Loucy (cell line): Measurements from ENCODE around the gene SLC9A5.

ENCODE experiments used
- H2AFZ ChIP-seq: fragments of 200-600 bp; sonication (generic); 2 replicates; pipeline ENCODE4 v1.6.0; 2016; ENCODE audit warnings: antibody characterized with exemption, mild to moderate bottlenecking, low read length, moderate library complexity
- H3F3A ChIP-seq: fragments of 200-600 bp; 2 replicates; pipeline ENCODE4 v1.6.0; 2016; ENCODE audit warnings: antibody characterized with exemption, low read depth, mild to moderate bottlenecking
- H3K27me3 ChIP-seq: fragments of 200-600 bp; sonication (generic); 2 replicates; pipeline ENCODE4 v1.6.1; 2014; ENCODE audit warnings: low read length, mild to moderate bottlenecking; ENCODE audit not compliant: insufficient read depth, poor library complexity, severe bottlenecking
- H3K36me3 ChIP-seq: fragments of 200-600 bp; sonication (generic); 2 replicates; pipeline ENCODE4 v1.6.1; 2016; ENCODE audit warnings: low read length; ENCODE audit not compliant: insufficient read depth
- H3K4me1 ChIP-seq: fragments of 200-600 bp; sonication (generic); 2 replicates; pipeline ENCODE4 v1.5.1; 2014; ENCODE audit warnings: low read length, mild to moderate bottlenecking; ENCODE audit not compliant: insufficient read depth, poor library complexity, severe bottlenecking
- H3K4me2 ChIP-seq: fragments of 200-600 bp; sonication (generic); 2 replicates; pipeline ENCODE4 v1.6.0; 2014; ENCODE audit warnings: antibody characterized with exemption, low read length, low read depth, mild to moderate bottlenecking; ENCODE audit not compliant: poor library complexity, severe bottlenecking
- H3K4me3 ChIP-seq: fragments of 200-600 bp; sonication (generic); 2 replicates; pipeline ENCODE4 v1.5.1; 2014; ENCODE audit warnings: low read length, mild to moderate bottlenecking, mixed read lengths; ENCODE audit not compliant: poor library complexity, severe bottlenecking
- H3K79me2 ChIP-seq: fragments of 200-600 bp; sonication (generic); 2 replicates; pipeline ENCODE4 v1.6.1; 2014; ENCODE audit warnings: low read length; ENCODE audit not compliant: insufficient read depth
- H3K9ac ChIP-seq: fragments of 200-600 bp; sonication (generic); 2 replicates; pipeline ENCODE4 v1.6.0; 2014; ENCODE audit warnings: mild to moderate bottlenecking, low read depth, low read length, moderate library complexity; ENCODE audit not compliant: poor library complexity, severe bottlenecking
- H3K9me2 ChIP-seq: fragments of 200-600 bp; sonication (generic); replicated peaks from 2 replicates; pipeline ENCODE4 v1.6.1; 2016; ENCODE audit warnings: low read depth, low read length, mixed read lengths
- H3K9me3 ChIP-seq: fragments of 200-600 bp; sonication (generic); 2 replicates; pipeline ENCODE4 v1.6.1; 2014; ENCODE audit warnings: mild to moderate bottlenecking, antibody characterized with exemption, low read length, low read depth; ENCODE audit not compliant: insufficient read depth
- H4K20me1 ChIP-seq: fragments of 200-600 bp; sonication (generic); 2 replicates; pipeline ENCODE4 v1.6.0; 2014; ENCODE audit warnings: antibody characterized with exemption, low read length, mild to moderate bottlenecking; ENCODE audit not compliant: insufficient read depth, poor library complexity, severe bottlenecking
- CTCF ChIP-seq: fragments of 200-600 bp; sonication (generic); conservative IDR thresholded peaks from 2 replicates; pipeline ENCODE4 v1.5.1; 2014; ENCODE audit warnings: mild to moderate bottlenecking, antibody characterized with exemption, low read length
- EZH2phosphoT487 ChIP-seq: fragments of 200-600 bp; IDR thresholded peaks from 2 replicates; pipeline ENCODE4 v1.6.1; 2018; ENCODE audit warnings: antibody characterized with exemption, mild to moderate bottlenecking, moderate library complexity, borderline replicate concordance

The SLC9A5 gene

GRCh38 chr16:67233596-67233995 lies 15.2 kb upstream of the SLC9A5 start:
- Histone ChIP-seq H3K9ac (no peak overlapping the region), H3F3A (no peaks in the 10 kb centered on the region; the same call in 1 of the 2 replicates), H3K9me2 (no peaks in the 10 kb centered on the region), H3K9me3 (no peaks in the 10 kb centered on the region), H3K27me3 (no peaks in the 10 kb centered on the region), H3K79me2 (peaks cover 5% of the 10 kb centered on the region; the same call in 1 of the 2 replicates), H3K4me1 (no peaks in the 10 kb centered on the region), H3K36me3 (peaks cover 70% of the 10 kb centered on the region; the same call in 1 of the 2 replicates), H4K20me1 (no peaks in the 10 kb centered on the region), H3K4me3 (no peak overlapping the region), H2AFZ (no peak overlapping the region), H3K4me2 (no peak overlapping the region)
- TF ChIP-seq EZH2phosphoT487: no peak
- no peak for TF ChIP-seq CTCF

GRCh38 chr16:67234180-67234597 lies 14.6 kb upstream of the SLC9A5 start:
- Histone ChIP-seq H2AFZ (no peak overlapping the region), H3K27me3 (no peaks in the 10 kb centered on the region), H3F3A (no peaks in the 10 kb centered on the region; the same call in 1 of the 2 replicates), H3K79me2 (no peaks in the 10 kb centered on the region), H3K36me3 (peaks cover 65% of the 10 kb centered on the region; the same call in 1 of the 2 replicates), H3K9ac (no peak overlapping the region), H3K4me3 (no peak overlapping the region), H3K4me1 (no peaks in the 10 kb centered on the region), H3K4me2 (no peak overlapping the region), H4K20me1 (no peaks in the 10 kb centered on the region), H3K9me3 (no peaks in the 10 kb centered on the region), H3K9me2 (no peaks in the 10 kb centered on the region)
- no peak for TF ChIP-seq EZH2phosphoT487
- TF ChIP-seq CTCF: no peak

GRCh38 chr16:67235816-67236562 lies 12.8 kb upstream of the SLC9A5 start:
- H2AFZ ChIP-seq: no peak overlapping the region
- H4K20me1 ChIP-seq: no peaks in the 10 kb centered on the region
- TF ChIP-seq CTCF: no peak
- TF ChIP-seq EZH2phosphoT487: no peak
- H3F3A ChIP-seq: no peaks in the 10 kb centered on the region; the same call in 1 of the 2 replicates
- peaks cover 5% of the 10 kb centered on the region; the same call in 1 of the 2 replicates for H3K79me2 ChIP-seq
- no peak overlapping the region for H3K4me2 ChIP-seq
- peaks cover 3% of the 10 kb centered on the region for H3K4me1 ChIP-seq
- no peaks in the 10 kb centered on the region for H3K9me3 ChIP-seq
- H3K4me3 ChIP-seq: no peak overlapping the region
- H3K36me3 ChIP-seq: peaks cover 48% of the 10 kb centered on the region; the same call in 1 of the 2 replicates
- no peak overlapping the region for H3K9ac ChIP-seq
- no peaks in the 10 kb centered on the region for H3K9me2 ChIP-seq
- H3K27me3 ChIP-seq: no peaks in the 10 kb centered on the region
